HG03066 (cell line): ENCODE data around the gene HTD2.
A peak's percentile ranks its signal among the peaks of the same experiment; 100 is the strongest.
"Not testable (repeated sequence)": the region's sequence is repeated elsewhere in the genome, so short reads cannot be mapped to it uniquely, and the experiment has no call there.

Source experiments
- ATAC-seq: cut with Tn5 transposase; IDR thresholded peaks from one replicate; pipeline ENCODE4 v1.9.1; 2021; ENCODE audit warnings: low read depth; ENCODE audit not compliant: unreplicated experiment

Gene HTD2

DNA sequence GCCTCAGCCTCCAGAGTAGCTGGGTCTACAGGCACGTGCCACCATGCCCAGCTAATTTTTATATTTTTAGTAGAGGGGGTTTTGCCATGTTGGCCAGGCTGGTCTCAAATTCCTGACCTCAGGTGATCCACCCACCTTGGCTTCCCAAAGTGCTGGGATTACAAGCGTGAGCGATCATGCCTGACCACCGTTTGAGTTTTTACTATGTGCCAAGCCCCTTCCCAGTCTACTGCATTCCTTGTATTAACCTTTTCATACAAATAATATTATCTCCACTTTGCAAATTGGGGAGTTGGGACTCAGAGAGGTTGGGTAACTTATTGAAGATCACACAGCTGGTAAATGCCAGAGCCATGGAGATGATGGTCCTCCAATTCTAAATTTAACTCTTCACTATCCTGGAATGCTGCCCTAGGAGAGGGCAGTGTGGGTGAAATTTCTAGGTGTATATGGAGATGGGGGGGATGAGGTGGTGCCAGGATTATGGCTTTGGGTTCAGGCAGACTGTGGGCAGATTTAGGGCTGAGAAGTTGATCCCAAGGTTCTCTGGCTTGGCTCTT is 25.4 kb downstream of the HTD2 start:
- ATAC-seq = no peak

DNA sequence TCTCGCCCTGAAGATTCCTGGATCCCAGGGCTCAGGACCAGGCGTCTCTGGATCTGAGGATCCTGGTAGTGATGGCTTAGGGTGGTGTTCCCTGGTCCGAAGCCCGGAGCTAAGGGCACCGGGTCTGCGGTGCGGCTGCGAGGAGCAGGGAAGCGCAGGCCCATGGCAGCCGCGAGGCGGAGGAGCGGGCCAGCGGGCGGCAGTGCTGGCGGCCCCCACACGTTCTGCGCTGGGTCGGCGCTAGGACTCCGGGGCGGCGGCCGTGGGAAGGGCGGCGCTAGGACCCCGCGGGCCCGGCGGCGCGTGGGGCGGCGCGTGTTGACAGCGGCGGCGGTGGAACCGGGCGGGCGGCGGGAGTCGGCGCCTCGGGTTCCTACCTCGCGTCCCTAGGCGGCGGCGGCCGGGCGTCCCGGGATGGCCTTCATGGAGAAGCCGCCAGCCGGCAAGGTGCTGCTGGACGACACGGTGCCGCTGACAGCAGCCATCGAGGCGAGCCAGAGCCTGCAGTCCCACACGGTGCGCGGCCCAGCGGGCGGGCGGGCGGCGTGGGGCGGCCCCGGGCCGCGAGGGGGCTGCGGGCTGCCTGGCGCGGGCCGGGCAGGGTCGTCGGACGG is 26.4 kb downstream of the HTD2 start, which contains the start of gene PXK:
TSS of gene PXK (plus strand) at position 318 of the 614 bp plus-strand sequence. CDS start at position 415, 97 bp downstream.
- peak; percentile 81 for ATAC-seq

- peak; percentile 60 for ATAC-seq
Observed at GRCh38 chr3:58333206-58334012, 27.1 kb downstream of the HTD2 start.

DNA sequence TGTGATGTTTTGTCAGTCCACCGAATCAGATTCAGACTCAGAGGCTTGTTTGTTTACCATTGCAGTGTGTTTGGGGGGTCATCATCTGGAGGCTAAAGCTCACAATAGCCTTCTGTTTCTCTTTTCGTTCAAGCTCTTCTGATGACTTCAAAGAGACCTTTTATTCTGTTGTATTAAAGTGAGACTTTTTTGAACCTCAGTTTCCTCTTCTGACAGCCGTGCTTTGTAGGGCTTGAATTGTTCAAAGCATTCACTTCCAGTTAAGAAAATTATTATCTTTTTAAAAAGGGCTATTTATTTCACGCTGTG is 27.6 kb downstream of the HTD2 start:
- no peak for ATAC-seq

GRCh38 chr3:58334506-58334884 is 28.2 kb downstream of the HTD2 start:
- no peak for ATAC-seq

GRCh38 chr3:58335652-58335947 is 29.3 kb downstream of the HTD2 start:
- no peak for ATAC-seq

- ATAC-seq = no peak
Observed at GRCh38 chr3:58336135-58336882, 30.0 kb downstream of the HTD2 start.

- no peak for ATAC-seq
Observed at GRCh38 chr3:58337190-58337589, 30.9 kb downstream of the HTD2 start.

DNA sequence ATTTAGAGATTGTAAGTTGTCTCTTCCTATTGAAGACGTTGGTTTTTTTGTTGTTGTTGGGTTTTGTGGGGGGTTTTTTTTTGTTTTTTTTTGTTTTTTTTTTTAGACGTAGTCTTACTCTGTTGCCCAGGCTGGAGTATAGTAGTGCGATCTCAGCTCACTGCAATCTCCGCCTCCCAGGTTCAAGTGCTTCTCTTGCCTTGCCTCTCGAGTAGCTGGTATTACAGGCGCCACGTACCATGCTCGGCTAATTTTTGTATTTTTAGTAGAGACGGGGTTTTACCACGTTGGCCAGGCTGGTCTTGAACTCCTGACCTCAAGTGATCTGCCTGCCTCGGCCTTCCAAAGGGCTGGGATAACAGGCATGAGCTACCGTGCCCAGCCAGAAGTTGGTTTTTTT is 32.8 kb downstream of the HTD2 start:
- ATAC-seq = not testable (repeated sequence)

GRCh38 chr3:58340594-58341244 is 34.4 kb downstream of the HTD2 start:
- no peak for ATAC-seq

GRCh38 chr3:58341376-58341775 is 35.1 kb downstream of the HTD2 start:
- ATAC-seq = no peak

DNA sequence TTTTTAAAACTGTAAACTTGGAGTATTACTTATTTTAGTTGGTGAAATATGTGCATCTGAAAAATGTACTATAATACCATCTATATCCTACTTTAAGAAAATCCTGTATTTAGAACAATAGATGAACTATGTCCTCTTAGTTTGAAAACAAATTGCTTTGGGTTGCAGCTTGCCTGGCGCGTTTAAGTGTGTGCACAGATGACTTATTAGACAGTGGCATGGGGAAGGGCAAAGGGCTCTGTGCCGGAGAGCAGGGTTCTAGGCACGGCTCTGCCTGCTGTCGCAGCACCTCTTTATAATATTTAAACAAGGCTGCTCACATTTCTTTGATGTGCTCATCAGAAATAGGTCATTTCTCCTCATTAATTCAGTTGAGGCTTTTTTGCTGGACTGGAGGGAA is 36.4 kb downstream of the HTD2 start:
- ATAC-seq = no peak

- ATAC-seq = no peak
Observed at GRCh38 chr3:58345457-58345856, 39.1 kb downstream of the HTD2 start.

DNA sequence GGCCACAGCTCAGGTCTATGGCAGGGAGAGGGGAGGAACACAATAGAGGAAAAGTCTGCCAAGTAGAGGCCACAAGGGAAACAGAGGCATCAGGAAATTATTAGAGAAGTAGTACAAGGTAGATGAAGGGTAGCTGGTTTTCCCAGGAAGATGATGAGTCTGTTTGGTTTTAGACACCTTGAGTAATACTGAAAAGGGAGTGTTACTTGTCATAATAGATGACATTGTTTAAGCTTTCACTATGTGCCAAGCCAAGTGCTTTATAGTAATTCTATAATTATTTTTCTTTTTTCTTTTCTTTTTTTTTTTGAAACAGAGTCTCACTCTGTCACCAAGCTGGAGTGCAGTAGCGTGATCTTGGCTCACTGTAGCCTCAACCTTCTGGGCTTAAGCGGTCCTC is 40.0 kb downstream of the HTD2 start:
- no peak for ATAC-seq

DNA sequence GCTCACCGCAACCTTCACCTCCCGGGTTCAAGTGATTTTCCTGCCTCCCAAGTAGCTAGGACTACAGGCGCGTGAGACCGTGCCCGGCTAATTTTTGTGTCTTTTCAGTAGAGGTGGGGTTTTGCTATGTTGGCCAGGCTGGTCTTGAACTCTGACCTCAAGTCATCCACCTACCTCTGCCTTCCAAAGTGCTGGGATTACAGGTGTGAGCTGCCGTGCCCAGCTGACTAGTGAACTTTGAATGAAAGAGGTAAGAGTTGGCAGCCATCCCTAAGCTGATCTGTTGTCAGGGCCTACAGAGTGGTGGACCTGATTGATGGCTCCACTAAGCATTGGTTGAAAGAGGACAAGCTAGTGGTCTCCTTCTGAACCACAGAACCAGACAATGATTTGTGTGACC is 41.7 kb downstream of the HTD2 start:
- ATAC-seq = no peak

DNA sequence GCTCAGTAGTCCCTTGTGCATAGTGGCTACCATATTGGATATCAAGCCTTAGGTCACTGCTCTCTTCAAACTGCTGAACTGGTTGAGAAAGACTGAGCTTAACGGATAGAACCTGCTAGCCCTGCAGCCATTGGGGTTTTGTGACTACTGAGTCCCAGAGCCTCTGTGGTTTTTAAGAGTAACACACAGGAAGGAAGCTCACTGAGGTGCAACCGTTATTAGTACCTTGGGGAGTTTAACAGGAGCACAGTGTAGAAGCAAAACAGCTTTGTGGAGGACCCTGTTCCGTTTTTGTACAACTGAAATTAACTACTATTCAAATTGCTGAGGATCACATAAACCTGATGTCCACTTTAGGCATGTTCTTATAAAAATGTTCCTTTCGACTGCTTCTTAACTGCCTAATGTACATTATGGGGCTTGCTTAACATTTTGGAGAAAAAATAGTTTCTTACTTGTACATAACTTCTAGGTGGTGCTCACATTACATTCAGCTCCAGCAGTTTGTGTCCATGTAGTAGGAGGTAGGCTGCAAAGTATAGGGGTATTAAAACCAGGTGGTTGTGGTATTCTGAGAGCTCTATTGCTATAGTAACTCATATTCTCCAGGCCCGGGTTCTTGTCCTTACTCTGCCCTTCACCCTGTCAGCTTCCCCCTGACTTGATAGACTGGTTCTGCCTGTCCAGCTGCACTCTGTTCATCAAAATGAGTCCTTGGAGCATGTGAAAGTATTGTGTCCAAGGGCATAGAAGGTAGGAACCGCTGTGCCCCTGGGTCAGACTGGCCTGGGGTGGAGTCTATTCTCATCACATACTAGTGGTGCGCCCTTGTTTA is 43.7 kb downstream of the HTD2 start:
- peak; percentile 85 for ATAC-seq

DNA sequence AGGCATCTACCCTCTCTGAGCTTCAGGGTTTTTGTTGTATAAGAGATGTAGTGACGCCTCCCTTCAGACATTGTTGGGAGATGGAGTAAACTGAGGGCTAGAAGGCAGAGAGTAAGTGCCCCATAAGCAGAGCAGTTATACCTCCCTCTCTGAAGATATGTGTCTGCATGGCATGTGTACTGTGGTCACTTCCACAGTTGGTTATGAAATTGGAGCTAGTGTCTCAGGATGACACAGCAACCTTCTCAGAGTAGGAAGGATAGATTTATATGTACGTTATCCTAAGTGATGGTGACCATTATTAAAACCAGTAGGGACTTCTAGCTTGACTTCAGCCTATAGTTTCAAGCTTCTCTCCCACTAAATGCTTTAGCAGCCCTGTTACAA is 44.3 kb downstream of the HTD2 start:
- ATAC-seq = no peak

DNA sequence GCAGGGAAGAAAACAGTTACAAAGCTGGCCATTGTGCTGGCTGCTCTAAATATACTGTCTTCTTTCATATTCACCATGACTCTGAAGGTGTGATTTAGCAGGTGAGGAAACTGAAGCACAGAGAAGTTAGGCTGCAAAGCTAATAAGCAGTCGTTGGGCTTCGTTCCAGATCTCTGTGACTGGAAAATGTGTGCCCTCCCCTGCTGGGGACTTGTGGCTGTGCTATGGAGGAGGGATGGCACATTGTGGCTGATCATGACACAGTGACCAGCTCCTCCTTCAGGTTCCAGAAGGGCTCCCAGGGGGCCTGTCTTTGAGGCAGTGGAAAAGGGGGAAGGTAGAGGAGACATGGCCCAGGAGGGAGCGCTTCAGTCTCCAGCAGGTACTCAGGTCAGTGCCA is 45.6 kb downstream of the HTD2 start:
- ATAC-seq = no peak

GRCh38 chr3:58352626-58353025 is 46.3 kb downstream of the HTD2 start:
- no peak for ATAC-seq
